ENCODE measurements around the gene SEMA3G. TPM values are rescaled to one million over a fixed set of nuclear protein-coding genes. Genes with fewer than 3 reads are reported as not detected.

SEMA3G gene
- total RNA-seq, 1 experiment from 2014 or later = 0.77 TPM

DNA sequence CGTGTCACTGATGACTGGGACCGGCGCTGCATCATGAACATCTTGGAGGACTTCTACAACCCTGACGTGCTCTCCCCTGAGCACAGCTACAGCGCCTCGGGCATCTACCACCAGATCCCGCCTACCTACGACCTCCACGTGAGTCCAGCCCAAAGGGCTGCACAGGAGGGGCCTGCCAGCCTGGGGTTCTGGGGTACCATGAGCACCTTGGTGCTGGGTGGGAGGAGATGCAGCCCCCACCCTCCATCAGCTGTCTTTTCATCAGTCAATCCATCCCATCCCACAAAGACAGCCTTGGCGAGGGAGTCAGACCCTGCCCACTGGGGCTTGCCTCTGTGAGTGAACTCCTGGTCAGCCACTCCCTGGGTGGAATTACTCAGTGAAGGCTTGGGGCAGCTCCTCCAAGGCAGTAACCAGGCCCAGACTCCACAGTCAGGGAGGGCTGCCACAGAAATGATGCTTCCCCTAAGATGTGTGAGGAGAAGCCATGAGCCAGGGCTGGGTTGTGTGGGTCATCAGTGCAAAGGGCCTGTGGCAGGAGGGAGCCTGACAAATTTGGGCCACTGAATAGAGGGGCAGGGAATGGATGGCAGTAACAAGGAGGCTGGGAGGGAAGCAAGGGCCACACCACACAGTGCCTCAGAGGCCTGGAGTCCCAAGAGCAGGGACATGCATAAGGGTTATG is 47.9 kb downstream of the SEMA3G start:
- intact Hi-C loops (cut with micrococcal nuclease) = no loop called here
- H3K79me2 ChIP-seq (ENCODE audit: low read length) = no peaks in the 10 kb centered on the region
- TF ChIP-seq, protein P1, sequence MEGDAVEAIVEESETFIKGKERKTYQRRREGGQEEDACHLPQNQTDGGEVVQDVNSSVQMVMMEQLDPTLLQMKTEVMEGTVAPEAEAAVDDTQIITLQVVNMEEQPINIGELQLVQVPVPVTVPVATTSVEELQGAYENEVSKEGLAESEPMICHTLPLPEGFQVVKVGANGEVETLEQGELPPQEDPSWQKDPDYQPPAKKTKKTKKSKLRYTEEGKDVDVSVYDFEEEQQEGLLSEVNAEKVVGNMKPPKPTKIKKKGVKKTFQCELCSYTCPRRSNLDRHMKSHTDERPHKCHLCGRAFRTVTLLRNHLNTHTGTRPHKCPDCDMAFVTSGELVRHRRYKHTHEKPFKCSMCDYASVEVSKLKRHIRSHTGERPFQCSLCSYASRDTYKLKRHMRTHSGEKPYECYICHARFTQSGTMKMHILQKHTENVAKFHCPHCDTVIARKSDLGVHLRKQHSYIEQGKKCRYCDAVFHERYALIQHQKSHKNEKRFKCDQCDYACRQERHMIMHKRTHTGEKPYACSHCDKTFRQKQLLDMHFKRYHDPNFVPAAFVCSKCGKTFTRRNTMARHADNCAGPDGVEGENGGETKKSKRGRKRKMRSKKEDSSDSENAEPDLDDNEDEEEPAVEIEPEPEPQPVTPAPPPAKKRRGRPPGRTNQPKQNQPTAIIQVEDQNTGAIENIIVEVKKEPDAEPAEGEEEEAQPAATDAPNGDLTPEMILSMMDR (conservative IDR thresholded peaks at IDR 0.05; ENCODE audit: low read depth, low read length) = no peak
- no peak for TF ChIP-seq EZH2phosphoT487 (IDR thresholded peaks at IDR 0.05; ENCODE audit: borderline replicate concordance, low read length)
- TF ChIP-seq EZH2 (IDR thresholded peaks at IDR 0.05; ENCODE audit: low read length, unreplicated experiment) = no peak
- H3K4me2 ChIP-seq (ENCODE audit: low read length) = no peak overlapping the region
- POLR2A ChIA-PET (ENCODE audit: unreplicated experiment) = interaction anchor here (0.5 kb wide), 1 partner anchor 15 kb away, joined by 7 read pairs; no protein-coding TSS in a partner anchor
- H3K9ac ChIP-seq (ENCODE audit: low read length) = no peak overlapping the region
- CTCF ChIA-PET = no interaction called here
- DNase-seq = no peak
- H3K9me2 ChIP-seq (replicated peaks; ENCODE audit: low read length) = no peaks in the 10 kb centered on the region
- no peaks in the 10 kb centered on the region for H3K9me3 ChIP-seq (ENCODE audit: low read length)
- no TSS peak for BruUV-seq (replicated peaks)
- H3K36me3 ChIP-seq (ENCODE audit: low read depth, low read length) = peaks cover 9% of the 10 kb centered on the region; the same call in 1 of the 2 replicates
- H3K4me1 ChIP-seq (ENCODE audit: insufficient read depth, low read length) = no peaks in the 10 kb centered on the region
- H3F3A ChIP-seq (ENCODE audit: low read length, unreplicated experiment) = no peaks in the 10 kb centered on the region
- no peaks in the 10 kb centered on the region for H3K27me3 ChIP-seq (ENCODE audit: low read length)
- H4K20me1 ChIP-seq (ENCODE audit: low read length) = no peaks in the 10 kb centered on the region
- no peak overlapping the region for H2AFZ ChIP-seq (ENCODE audit: low read length)
- no peak for ATAC-seq
- no peak overlapping the region for H3K4me3 ChIP-seq (ENCODE audit: low read length)
- no peak overlapping the region for H3K27ac ChIP-seq (ENCODE audit: low read length)

DNA sequence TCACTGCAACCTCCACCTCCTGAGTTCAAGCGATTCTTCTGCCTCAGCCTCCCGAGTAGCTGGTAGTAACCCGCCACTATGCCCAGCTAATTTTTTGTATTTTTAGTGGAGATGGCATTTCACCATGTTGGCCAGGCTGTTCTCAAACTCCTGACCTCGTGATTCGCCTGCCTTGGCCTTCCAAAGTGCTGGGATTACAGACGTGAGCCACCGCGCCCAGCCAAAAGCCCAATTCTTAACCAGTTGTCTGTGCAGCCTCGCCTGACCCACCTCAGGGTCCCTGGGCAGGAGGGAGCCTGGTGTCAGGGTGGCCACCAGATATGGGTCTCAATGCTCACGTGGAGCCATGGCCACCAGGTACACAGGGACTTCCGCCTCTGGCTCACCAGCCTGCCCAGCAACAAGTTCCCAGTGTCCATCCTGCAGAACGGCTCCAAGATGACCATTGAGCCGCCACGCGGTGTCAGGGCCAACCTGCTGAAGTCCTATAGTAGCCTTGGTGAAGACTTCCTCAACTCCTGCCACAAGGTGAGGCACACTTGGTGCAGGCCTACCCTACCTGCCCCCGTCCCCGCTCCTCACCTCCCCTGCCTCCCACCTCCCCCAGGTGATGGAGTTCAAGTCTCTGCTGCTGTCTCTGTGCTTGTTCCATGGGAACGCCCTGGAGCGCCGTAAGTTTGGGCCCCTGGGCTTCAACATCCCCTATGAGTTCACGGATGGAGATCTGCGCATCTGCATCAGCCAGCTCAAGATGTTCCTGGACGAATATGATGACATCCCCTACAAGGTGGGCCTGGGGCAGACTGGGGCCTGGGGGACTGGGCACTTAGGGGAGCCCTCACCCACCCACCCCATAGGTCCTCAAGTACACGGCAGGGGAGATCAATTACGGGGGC is 48.6 kb downstream of the SEMA3G start:
- CTCF ChIA-PET = no interaction called here
- no peaks in the 10 kb centered on the region for H3K9me2 ChIP-seq (replicated peaks; ENCODE audit: low read length)
- no peak for DNase-seq

More for the DNA sequence above, 48.6 kb downstream of the SEMA3G start:
- no peak overlapping the region for H2AFZ ChIP-seq (ENCODE audit: low read length)
- POLR2A ChIA-PET (ENCODE audit: unreplicated experiment) = interaction anchor here (0.5 kb wide), 1 partner anchor 16 kb away, joined by 7 read pairs; no protein-coding TSS in a partner anchor
- no peak overlapping the region for H3K4me2 ChIP-seq (ENCODE audit: low read length)
- no TSS peak for BruUV-seq (replicated peaks)
- peaks cover 2% of the 10 kb centered on the region; the same call in 1 of the 2 replicates for H3K36me3 ChIP-seq (ENCODE audit: low read depth, low read length)
- H3F3A ChIP-seq (ENCODE audit: low read length, unreplicated experiment) = no peaks in the 10 kb centered on the region
- H3K27me3 ChIP-seq (ENCODE audit: low read length) = no peaks in the 10 kb centered on the region
- H3K79me2 ChIP-seq (ENCODE audit: low read length) = no peaks in the 10 kb centered on the region
- no peak overlapping the region for H3K4me3 ChIP-seq (ENCODE audit: low read length)
- intact Hi-C loops (cut with micrococcal nuclease) = no loop called here
- no peak for ATAC-seq
- no peaks in the 10 kb centered on the region for H3K4me1 ChIP-seq (ENCODE audit: insufficient read depth, low read length)
- H4K20me1 ChIP-seq (ENCODE audit: low read length) = no peaks in the 10 kb centered on the region
- TF ChIP-seq EZH2phosphoT487 (IDR thresholded peaks at IDR 0.05; ENCODE audit: borderline replicate concordance, low read length) (no peak), EZH2 (IDR thresholded peaks at IDR 0.05; ENCODE audit: low read length, unreplicated experiment) (no peak)
- TF ChIP-seq, protein P1 (conservative IDR thresholded peaks at IDR 0.05; ENCODE audit: low read depth, low read length) = no peak
- H3K27ac ChIP-seq (ENCODE audit: low read length) = no peak overlapping the region
- H3K9ac ChIP-seq (ENCODE audit: low read length) = no peak overlapping the region
- H3K9me3 ChIP-seq (ENCODE audit: low read length) = no peaks in the 10 kb centered on the region
